ENCODE measurements around the gene PPM1D. TPM values are rescaled to one million over a fixed set of nuclear protein-coding genes. Genes with fewer than 3 reads are reported as not detected.

The PPM1D gene
- total and polyA plus RNA-seq, 2 experiments from 2014 or later: 18.3 to 18.6 TPM

DNA sequence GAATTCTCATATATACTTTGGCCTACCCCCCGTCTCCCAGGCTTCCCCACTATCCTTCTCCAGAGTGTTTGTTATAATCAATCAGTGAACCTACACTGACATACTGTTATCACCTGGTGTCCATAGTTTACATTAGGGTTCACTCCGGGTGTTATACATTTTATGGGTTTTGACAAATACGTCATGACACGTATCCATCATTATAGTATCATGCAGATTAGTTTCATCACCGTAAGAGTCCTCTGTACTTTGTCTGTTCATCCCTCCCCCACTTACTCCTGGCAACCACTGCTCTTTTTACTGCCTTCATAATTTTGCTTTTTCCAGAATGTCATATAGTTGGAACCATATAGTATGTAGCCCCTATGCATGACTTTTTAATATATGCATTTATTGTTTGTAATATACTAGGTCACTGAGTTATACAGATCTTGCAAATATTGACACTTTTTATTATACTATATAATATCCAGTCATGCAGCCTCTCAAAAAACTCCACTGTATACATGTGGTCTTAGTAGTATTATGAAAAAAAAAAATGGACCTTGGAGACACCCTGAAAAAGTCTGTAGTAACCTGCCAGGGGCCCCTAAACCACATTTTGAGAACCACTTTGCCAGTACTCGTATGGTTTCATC lies 28.4 kb downstream of the PPM1D start:
- H3K36me3 ChIP-seq (replicated peaks; ENCODE audit: insufficient read depth, low read depth): no peaks in the 10 kb centered on the region
- H3K27ac ChIP-seq: no peak overlapping the region
- no peak for DNase-seq (ENCODE audit: low spot score)
- H3K4me2 ChIP-seq: no peak overlapping the region
- H3K27me3 ChIP-seq: no peaks in the 10 kb centered on the region
- H4K20me1 ChIP-seq (ENCODE audit: insufficient read depth, poor library complexity, severe bottlenecking): peaks cover 16% of the 10 kb centered on the region
- 89% methylated on average over 6 of the region's 6 CpGs for WGBS (ENCODE audit: low lambda C conversion rate, missing lambda C conversion rate)
- H3K9me3 ChIP-seq (ENCODE audit: low read depth): no peaks in the 10 kb centered on the region
- H3K4me3 ChIP-seq: no peak overlapping the region
- no peak overlapping the region for H2AFZ ChIP-seq
- TF ChIP-seq EZH2 (IDR thresholded peaks at IDR 0.05; ENCODE audit: borderline replicate concordance) (no peak), EZH2phosphoT487 (IDR thresholded peaks at IDR 0.05; ENCODE audit: low read depth, severe bottlenecking, unreplicated experiment) (no peak)
- TF ChIP-seq, protein P1, sequence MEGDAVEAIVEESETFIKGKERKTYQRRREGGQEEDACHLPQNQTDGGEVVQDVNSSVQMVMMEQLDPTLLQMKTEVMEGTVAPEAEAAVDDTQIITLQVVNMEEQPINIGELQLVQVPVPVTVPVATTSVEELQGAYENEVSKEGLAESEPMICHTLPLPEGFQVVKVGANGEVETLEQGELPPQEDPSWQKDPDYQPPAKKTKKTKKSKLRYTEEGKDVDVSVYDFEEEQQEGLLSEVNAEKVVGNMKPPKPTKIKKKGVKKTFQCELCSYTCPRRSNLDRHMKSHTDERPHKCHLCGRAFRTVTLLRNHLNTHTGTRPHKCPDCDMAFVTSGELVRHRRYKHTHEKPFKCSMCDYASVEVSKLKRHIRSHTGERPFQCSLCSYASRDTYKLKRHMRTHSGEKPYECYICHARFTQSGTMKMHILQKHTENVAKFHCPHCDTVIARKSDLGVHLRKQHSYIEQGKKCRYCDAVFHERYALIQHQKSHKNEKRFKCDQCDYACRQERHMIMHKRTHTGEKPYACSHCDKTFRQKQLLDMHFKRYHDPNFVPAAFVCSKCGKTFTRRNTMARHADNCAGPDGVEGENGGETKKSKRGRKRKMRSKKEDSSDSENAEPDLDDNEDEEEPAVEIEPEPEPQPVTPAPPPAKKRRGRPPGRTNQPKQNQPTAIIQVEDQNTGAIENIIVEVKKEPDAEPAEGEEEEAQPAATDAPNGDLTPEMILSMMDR (IDR thresholded peaks at IDR 0.05; ENCODE audit: poor library complexity): no peak
- no peaks in the 10 kb centered on the region for H3K4me1 ChIP-seq (ENCODE audit: insufficient read depth)
- H3K79me2 ChIP-seq: peaks cover 88% of the 10 kb centered on the region
- no peaks in the 10 kb centered on the region for H3K9me2 ChIP-seq (replicated peaks; ENCODE audit: insufficient read depth)

DNA sequence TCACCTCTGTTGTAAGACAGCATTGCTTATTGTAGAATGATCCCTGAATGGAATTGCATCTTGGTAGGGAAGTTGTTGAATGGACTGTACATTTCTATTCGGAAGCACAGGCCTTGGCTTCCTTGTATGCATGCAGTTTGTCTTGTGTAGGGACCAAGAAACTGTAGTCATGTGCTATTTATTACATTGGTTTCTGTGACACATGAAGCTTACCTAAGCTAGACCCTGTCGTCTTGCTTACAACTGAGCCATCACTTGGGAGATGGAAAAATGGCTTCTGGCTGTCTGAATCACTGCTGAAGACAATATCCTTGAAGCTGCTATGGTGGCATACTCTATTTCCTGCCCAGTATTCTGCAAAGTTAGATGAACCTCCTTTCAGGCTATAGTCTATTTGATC lies 29.1 kb downstream of the PPM1D start:
- Histone ChIP-seq H3K4me1 (ENCODE audit: insufficient read depth) (no peaks in the 10 kb centered on the region), H2AFZ (no peak overlapping the region), H3K9me3 (ENCODE audit: low read depth) (no peaks in the 10 kb centered on the region), H3K4me3 (no peak overlapping the region), H3K36me3 (replicated peaks; ENCODE audit: insufficient read depth, low read depth) (no peaks in the 10 kb centered on the region), H3K79me2 (peaks cover 89% of the 10 kb centered on the region), H3K9me2 (replicated peaks; ENCODE audit: insufficient read depth) (no peaks in the 10 kb centered on the region), H3K27ac (no peak overlapping the region), H3K4me2 (no peak overlapping the region), H4K20me1 (ENCODE audit: insufficient read depth, poor library complexity, severe bottlenecking) (peaks cover 12% of the 10 kb centered on the region), H3K27me3 (no peaks in the 10 kb centered on the region)
- no peak for DNase-seq (ENCODE audit: low spot score)
- WGBS (ENCODE audit: low lambda C conversion rate, missing lambda C conversion rate): 87% methylated on average over 2 of the region's 2 CpGs
- no peak for TF ChIP-seq EZH2phosphoT487 (IDR thresholded peaks at IDR 0.05; ENCODE audit: low read depth, severe bottlenecking, unreplicated experiment)

DNA sequence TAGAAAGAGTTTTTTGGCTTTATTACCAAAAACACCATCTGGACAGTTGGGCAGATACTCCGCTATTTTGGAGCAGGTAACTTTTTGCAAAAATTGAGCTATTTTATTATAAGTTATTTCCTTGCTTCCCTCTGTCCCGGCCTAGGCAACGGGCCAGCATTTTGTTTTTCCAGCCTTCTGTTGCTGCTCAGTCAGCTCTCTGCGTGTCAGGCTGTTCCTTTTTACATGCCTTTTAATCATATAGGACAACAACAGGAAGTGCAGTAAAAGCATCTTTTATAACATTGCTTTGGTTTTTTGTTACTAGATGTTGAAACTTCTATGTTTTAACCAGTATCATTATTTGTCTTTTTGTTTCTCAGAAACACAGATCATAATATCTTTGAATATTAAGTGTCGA lies 30.4 kb downstream of the PPM1D start:
- no peaks in the 10 kb centered on the region for H3K9me3 ChIP-seq (ENCODE audit: low read depth)
- WGBS (ENCODE audit: low lambda C conversion rate, missing lambda C conversion rate): 89% methylated on average over 5 of the region's 5 CpGs
- no peak overlapping the region for H3K4me2 ChIP-seq
- TF ChIP-seq, protein P1 (IDR thresholded peaks at IDR 0.05; ENCODE audit: poor library complexity): no peak
- TF ChIP-seq EZH2phosphoT487 (IDR thresholded peaks at IDR 0.05; ENCODE audit: low read depth, severe bottlenecking, unreplicated experiment) (no peak), EZH2 (IDR thresholded peaks at IDR 0.05; ENCODE audit: borderline replicate concordance) (no peak)
- H3K27me3 ChIP-seq: no peaks in the 10 kb centered on the region
- no peaks in the 10 kb centered on the region for H3K4me1 ChIP-seq (ENCODE audit: insufficient read depth)
- no peak overlapping the region for H3K4me3 ChIP-seq
- H2AFZ ChIP-seq: no peak overlapping the region
- H3K36me3 ChIP-seq (replicated peaks; ENCODE audit: insufficient read depth, low read depth): no peaks in the 10 kb centered on the region
- no peak for DNase-seq (ENCODE audit: low spot score)
- no peaks in the 10 kb centered on the region for H3K9me2 ChIP-seq (replicated peaks; ENCODE audit: insufficient read depth)
- peaks cover 8% of the 10 kb centered on the region for H4K20me1 ChIP-seq (ENCODE audit: insufficient read depth, poor library complexity, severe bottlenecking)
- H3K79me2 ChIP-seq: peaks cover 86% of the 10 kb centered on the region
- no peak overlapping the region for H3K27ac ChIP-seq

DNA sequence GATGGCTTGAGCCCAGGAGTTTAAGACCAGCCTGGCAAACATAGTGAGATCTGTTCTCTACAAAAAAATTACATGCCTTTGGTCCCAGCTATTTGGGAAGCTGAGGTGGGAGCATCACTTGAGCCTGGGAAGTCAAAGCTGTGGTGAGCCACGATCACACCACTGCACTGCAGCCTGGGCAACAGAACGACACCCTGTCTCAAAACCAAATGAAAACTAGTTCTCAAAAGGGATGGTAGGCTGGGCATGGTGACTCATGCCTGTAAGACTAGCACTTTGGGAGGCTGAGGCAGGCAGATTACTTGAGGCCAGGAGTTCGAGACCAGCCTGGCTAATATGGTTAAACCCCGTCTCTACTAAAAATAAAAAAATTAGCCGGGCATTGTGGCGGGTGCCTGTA lies 31.1 kb downstream of the PPM1D start:
- no peaks in the 10 kb centered on the region for H3K9me3 ChIP-seq (ENCODE audit: low read depth)
- DNase-seq (ENCODE audit: low spot score): no peak
- no peaks in the 10 kb centered on the region for H3K36me3 ChIP-seq (replicated peaks; ENCODE audit: insufficient read depth, low read depth)
- H3K9me2 ChIP-seq (replicated peaks; ENCODE audit: insufficient read depth): no peaks in the 10 kb centered on the region
- H3K4me3 ChIP-seq: no peak overlapping the region
- 97% methylated on average over 6 of the region's 6 CpGs for WGBS (ENCODE audit: low lambda C conversion rate, missing lambda C conversion rate)
- H3K4me2 ChIP-seq: no peak overlapping the region
- peaks cover 5% of the 10 kb centered on the region for H4K20me1 ChIP-seq (ENCODE audit: insufficient read depth, poor library complexity, severe bottlenecking)
- H3K27ac ChIP-seq: no peak overlapping the region
- no peaks in the 10 kb centered on the region for H3K4me1 ChIP-seq (ENCODE audit: insufficient read depth)
- H3K27me3 ChIP-seq: no peaks in the 10 kb centered on the region
- peaks cover 80% of the 10 kb centered on the region for H3K79me2 ChIP-seq
- no peak overlapping the region for H2AFZ ChIP-seq
- TF ChIP-seq EZH2 (IDR thresholded peaks at IDR 0.05; ENCODE audit: borderline replicate concordance): no peak
- TF ChIP-seq EZH2phosphoT487 (IDR thresholded peaks at IDR 0.05; ENCODE audit: low read depth, severe bottlenecking, unreplicated experiment): no peak
- TF ChIP-seq, protein P1 (IDR thresholded peaks at IDR 0.05; ENCODE audit: poor library complexity): no peak
